HT-29 (cell line): ENCODE data around the gene SUMF1. TPM values are rescaled to one million over a fixed set of nuclear protein-coding genes. Genes with fewer than 3 reads are reported as not detected.
"Not testable (repeated sequence)": the region's sequence is repeated elsewhere in the genome, so short reads cannot be mapped to it uniquely, and the experiment has no call there.

ENCODE experiments used
- DNase-seq: peaks from one replicate; pipeline ENCODE4 v3.0.0-alpha.2; 2015; ENCODE audit warnings: low spot score
- total RNA-seq: library from RNA; depleted of rRNA; stranded (reverse); fragments of >200 nt; shearing (Covaris generic); gene quantifications from 2 replicates; pipeline ENCODE4 v1.2.3, GENCODE V29; 2014

SUMF1 gene
- total RNA-seq, 1 experiment from 2014 or later = 17.5 TPM

DNA sequence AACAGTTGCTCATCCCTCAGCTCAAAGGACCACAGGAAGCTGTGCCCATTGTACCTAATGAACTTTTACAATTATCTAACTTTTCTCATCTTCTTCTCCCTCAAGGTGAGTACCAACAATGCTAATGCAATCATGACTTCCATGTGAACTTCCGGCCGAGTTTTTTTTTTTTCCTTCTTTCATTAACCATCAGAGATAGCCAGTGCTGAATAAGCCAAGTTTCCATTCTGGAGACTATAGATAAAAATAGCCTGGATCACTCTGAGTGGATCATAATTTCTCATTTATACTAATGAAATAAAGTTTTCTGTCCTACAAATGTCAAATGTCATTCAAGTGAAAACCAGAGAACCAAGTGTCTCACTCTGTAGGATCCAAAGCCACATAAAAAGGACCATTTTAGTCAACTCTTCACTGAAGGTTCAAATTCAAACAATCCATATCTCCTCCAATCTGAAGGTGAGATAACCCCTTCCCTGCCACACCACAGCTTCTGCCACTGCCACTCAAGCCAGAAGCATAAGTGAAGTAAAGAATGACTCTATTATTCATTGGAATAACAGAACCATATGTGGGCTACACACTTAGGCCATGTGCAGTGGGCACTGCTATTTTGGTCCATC, 5.5 kb downstream of the SUMF1 start:
- DNase-seq = no peak

DNA sequence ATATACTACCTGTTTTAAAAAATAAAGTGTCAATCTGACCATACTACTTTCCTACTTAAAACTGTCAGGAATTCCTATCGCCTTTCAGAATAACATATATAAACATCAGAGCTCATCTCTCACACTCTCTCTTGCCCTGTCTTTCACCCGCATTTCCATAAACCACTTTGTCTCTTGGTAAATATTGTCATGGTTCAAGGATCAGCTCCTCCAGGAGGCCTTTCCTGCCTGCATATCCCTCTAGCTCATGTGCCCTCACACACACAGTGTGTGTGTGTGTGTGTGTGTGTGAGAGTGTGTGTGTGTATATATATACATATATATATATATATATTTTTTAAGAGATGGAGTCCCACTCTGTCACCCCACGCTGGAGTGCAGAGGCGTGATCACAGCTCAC, 6.7 kb downstream of the SUMF1 start:
- no peak for DNase-seq

DNA sequence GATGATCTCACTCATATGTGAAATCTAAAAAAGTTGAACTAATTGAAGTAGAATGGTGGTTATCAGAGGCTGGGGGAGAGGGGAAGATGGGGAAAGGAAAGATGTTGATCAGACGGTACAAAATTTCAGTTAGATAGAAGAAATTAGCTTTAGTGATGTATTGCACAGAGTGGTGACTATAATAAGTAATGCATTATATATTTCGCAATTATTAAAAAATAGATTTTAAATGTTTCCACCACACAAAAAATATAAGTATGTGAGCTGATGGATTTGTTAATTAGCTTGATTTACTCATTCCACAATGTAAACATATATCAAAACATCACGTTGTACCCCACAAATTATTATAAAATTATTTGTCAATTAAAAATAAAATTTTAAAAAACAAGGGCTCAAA, 8.1 kb downstream of the SUMF1 start:
- no peak for DNase-seq

DNA sequence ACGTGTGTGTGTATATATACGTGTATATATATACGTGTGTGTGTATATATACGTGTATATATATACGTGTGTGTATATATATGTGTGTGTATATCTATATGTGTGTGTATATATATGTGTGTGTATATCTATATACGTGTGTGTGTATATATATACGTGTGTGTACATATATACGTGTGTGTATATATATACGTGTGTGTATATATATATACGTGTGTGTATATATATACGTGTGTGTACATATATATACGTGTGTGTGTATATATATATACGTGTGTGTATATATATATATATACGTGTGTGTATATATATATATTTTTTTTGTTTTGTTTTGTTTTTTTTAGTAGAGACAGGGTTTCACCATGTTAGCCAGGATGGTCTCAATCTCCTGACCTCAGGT, 10.3 kb downstream of the SUMF1 start:
- DNase-seq = not testable (repeated sequence)

DNA sequence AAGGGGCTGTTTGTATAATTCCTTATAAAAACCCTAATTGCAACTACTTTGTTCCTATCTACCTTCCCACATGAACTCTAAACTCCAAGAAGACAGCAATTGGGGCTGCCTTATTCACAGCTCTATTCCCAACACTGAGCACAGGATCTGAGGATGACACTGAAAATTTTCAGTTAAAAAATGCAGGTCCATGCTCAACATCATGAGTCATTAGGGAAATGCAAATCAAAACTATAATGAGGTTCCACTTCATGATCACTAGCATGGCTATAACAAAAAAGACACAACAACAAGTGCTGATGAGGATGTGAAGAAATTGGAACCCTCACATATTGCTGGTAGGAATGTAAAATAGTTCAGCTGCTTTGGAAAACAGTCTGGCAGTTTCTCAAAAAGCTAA, 12.9 kb downstream of the SUMF1 start:
- no peak for DNase-seq

DNA sequence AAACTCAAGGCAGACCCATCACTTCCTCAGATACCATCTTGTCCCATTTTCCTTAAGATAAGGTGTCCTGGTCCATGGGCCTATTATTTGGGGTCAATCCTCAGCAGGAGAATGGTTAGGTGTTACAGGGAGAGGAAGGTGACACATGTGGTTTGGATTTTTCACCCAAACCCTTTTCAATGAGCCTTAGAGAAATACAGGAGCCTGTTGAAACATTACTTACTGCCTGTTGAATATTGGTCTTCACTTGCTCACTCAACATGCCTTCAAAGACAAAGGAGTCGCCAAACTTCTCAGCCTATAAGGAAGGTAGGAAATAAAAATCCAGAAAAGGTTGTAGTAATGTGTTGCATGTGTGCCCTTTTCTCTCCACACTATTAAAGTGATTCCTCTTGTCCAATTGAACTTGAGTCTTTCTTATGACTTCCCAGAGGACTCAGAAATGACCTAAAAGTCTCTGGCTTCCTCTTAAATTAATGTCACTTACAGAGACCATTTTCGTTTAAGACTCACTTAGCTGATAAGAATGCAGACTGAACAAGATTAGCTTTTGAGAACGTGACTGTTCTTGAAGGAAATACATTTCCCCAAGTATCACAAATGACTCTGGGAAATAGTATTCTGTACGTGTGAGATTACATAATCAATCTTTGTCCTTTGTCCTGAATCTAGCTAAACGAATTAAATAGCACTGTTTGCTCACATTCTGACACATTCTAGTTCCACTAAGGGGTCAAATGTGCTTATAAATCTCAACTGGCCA, 17.8 kb downstream of the SUMF1 start:
- no peak for DNase-seq

DNA sequence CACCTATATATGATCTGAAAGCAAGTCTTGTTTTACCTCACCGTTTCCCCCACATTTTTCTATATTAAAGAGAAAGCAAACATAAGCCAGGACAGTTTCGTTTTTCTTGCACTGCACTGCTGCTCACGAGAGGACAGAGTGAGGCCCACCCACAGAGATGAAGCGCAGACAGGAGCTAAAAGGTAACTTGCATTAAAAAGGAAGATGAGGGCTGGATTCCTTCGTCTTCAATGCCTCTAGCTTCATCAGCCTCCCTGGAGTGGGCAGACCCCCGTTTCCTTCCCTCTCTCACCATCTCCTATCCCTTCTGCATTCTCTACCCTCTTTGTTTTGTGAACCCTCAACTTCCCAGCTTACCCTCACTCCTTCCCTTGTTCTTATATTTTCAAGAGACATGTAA, 18.9 kb downstream of the SUMF1 start:
- DNase-seq = no peak

DNA sequence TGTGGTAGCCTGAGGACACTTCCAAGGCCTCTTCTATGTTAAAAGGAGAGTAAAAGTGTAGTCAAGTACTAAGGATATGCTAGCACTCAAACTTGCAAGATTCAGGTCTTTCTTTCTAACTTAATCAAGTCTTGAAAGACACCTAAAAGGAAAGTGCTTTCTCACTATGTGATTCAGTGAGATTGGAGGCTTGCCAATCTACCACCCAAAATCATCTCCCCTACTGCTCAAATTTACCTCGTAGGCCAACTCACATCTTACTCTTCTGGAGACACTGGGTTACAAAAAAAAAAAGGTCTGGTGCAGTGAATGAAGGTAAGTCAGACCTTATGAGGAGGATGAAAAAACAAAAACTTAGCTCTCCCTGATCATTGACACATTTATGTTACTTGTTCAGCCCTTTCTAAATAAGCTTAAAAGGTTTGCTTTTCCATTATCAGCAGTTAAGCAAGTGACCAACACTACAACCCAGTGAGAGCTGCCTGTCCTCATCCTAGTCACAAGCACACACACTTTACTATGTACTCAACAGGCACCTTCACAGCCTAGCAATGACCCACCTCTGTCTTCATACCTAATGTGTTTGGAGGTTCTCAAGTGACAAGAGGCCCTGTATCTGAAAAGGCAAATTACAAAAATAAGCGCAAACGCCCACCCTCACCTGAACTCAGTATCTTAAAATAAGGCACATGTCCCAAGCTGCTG, 19.6 kb downstream of the SUMF1 start:
- no peak for DNase-seq

DNA sequence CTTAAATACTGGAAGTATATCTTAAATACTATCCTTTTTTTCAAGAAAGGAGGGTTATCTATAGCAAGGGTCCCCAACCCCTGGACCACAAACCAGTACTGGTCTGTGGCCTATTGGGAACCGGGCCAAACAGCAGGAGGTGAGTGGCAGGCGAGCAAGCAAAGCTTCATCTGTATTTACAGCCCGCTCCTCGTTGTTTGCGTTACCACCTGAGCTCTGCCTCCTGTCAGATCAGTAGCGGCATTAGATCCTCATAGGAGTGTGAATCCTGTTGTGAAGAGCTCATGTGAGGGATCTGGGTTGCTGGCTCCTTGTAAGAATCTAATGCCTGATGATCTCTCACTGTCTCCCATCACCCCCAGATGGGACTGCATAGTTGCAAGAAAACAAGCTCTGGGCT, 26.1 kb downstream of the SUMF1 start:
- no peak for DNase-seq

DNA sequence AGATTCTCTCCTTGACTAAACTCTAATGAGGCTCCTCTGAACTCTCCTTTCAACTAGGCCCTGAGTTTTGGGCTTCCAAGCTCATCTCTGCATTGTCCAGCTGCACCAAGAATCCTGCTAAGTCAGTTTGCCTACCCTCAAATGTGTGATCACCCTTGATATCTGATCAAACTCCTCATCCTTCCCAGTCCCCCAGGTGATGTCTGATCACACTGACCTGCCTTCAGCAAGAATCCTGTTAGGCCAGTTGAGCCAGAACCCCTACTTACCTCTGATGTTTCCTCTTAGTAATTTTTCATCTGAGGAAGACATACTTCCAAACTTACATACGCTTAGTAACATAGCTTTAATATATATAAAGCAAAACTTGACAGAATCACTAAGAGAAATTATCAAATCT, 28.8 kb downstream of the SUMF1 start:
- DNase-seq = peak; percentile 49

DNA sequence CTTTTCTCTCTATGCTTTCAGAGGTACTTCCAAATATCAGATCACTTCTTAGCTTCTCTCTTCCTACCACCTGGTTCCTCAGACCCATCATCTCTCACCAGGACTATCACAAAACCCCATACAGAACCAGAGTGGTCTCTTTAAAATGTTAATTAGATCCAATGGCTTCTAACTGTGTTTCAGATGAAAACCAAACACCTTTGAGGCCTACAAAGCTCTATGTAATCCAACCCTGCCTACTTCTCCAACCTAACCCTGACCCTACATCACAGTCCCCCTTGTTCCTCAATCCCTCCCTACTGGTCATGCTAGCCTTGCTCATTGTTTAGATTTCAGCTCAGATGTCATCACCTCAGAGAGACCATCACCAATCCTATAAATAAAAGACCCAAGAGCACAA, 34.8 kb downstream of the SUMF1 start:
- no peak for DNase-seq

DNA sequence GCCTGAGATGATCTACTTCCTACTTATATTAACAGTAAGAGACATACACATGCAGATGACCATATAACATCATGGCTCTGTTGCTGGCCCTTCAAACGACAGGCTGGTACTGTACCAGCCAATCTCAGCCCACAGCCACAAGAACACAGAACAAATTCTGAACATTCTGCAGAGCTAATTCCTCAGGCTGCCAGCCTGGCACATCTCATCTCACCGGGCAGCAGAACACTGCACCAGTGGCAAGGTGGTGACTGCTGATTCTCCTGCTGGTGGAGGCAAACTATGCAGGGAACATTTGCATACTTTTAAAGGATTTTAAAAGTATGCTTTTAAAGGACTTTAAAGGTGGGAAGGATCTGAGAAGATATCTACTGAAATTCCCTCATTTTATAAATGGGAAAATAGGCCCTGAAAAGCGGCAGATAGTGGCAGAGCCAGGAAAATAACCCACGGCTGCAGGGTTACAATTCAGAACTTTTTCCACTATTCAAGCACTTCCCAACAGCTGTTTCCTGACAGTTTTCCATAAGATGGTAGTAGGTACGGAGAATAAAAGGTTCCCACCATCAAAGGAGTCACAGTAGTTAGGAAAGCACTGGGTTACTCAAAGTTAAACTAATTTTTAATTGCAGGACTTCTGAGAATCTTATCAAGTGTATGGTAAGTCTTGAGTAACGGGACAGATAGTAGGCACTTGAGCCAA, 37.3 kb downstream of the SUMF1 start:
- DNase-seq = no peak

DNA sequence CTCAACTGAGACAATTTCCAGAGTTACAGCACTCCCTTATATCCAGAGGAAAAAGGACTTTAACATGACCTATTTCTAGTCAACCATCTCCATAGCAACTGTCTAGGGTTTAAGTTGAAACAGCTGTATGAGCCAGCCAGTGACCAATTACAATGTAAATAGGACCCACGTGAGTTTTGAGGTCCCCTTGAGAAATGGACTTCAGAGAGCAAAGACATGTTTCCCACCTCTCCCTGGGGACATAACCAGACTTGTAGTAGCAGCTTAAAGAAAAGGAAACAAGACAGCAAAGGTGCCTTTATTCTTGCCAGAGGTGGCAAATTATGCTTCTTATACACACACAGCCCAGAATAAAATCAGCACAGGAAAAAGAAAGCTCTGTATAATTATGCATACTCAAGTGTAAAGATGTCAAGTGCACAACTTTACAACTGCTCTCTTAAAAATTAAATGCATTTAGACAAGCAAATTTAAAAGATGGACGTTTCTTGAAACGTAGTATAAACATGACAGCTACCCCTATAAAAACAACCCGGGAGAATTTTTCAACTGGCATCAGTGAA, 40.2 kb downstream of the SUMF1 start:
- peak; percentile 38 for DNase-seq

DNA sequence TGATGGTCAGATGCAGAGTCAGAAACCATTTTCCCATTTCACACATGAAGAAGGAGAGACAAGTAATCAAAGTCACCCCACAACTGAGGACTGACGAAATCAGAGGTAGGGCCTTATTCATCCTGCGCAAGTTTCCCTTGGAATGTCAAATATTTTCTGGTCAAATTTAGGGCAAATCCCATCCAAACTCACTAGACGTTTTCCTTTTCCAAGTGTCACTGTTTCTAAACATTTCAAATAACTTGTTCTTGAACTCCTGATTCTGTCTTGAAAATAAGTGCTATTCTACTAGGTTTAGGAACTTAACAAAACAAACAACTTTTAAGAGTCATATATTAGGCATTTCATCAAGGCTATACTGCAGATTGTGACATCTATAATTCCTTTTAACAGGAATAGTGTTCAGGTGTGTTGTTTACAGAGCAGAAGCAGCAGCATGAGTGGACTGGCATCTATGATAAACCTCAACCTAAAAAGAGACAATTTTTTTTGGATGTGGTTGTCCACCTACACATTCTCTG, 40.7 kb downstream of the SUMF1 start:
- DNase-seq = no peak

DNA sequence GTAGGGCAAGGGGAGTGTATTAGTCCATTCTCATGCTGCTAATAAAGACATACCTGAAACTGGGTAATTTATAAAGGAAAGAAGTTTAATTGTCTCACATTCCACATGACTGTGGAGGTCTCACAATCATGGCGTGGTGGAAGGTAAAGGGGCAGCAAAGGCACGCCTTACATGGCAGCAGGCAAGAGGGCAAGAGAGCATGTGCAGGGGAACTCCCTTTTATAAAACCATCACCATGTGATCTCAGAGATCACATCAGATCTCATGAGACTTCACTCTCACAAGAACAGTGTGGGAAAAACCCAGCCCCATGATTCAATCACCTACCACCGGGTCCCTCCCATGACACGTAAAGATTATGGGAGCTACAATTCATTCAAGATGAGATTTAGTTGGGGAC, 41.4 kb downstream of the SUMF1 start:
- DNase-seq = no peak

DNA sequence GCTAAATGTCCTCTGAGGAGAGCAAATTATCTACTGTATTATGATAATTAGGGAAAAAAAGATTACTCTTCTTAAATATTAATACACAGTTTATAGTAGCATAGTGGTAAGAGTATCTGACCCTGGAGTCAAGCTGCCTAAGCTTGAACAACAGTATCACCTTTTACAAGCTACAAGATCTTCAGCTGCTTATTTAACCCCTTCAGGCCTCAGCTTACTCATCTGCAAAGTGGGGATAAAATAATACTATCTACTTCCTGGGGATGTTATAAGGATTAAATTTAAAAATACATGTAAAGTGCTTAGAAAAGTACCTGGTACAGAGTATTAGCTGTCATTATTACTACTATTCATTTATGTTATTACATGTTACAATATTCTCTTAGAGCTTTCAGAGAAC, 42.0 kb downstream of the SUMF1 start:
- no peak for DNase-seq

DNA sequence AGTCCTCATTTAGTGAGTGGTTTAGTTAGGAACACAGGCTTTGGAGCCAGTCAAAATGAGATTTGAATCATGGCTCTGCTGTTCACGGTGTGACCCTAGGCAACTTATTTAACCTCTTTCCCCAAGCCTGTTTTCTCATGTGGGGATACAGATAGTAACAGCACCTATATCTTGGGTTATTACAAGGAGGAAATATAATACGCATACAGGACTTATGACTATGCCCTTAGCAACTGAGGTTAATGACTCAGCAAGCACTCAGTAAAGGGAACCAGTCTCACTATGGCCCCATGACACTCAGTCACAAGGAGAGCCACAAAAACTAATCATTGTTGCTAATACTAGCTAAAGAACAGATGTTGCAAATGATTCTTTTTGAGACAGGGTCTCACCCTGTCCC, 45.9 kb downstream of the SUMF1 start:
- no peak for DNase-seq

DNA sequence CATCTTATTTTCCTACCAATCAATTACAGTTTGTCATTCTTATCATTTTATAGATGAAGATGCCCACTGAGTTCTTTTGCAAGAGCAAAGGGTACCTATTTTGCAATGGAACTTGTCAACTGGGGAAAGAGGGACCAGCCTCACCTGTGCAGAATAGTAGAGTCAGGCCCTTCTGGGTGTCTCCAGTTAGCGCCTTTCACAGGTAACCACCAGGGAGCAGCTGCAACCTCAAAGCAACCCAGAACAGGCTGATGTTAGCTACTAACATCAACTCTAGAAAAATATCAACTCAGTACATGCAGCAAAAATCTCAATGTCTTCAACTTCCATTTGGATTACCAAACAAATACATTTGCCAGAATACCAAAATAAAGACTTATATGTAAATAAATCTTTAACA, 47.1 kb downstream of the SUMF1 start:
- DNase-seq = no peak

DNA sequence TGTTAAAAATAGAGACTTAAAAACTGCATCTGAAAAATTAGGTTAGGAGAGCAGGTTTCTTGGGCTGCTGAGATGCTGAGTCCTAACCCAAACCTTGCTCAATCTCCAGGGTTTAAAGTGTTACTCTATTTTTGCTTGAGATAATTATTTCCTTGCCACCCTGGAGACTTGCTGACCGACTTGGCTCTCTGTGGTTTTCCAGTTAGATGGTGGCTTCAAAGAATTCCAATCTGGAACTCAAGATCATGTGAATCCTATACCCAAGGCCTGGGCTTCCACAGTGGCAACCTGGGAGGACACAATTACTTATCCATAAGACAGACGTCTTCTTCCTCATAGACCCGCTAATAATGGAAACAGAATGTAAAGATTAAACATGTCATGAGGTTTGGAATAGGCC, 47.7 kb downstream of the SUMF1 start:
- DNase-seq = no peak

DNA sequence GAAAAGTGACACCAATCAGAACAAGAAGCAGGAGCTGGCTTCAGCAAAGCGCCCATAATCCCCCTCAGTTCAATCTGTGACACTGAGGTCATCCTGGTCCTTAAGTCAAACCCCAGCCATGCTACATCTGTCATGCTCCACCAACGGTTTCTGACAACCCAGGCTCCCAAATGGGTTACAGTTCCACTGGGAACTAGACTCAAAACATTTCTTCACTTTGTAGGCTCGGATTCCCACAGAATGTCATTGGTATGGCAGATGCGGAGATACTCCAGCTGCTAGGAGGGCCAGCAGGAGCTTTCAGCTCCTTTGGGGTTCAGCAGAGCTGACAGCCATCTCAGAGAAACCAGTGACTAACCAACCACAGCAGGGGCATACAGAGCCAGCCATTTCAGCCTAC, 48.9 kb downstream of the SUMF1 start:
- DNase-seq = no peak

DNA sequence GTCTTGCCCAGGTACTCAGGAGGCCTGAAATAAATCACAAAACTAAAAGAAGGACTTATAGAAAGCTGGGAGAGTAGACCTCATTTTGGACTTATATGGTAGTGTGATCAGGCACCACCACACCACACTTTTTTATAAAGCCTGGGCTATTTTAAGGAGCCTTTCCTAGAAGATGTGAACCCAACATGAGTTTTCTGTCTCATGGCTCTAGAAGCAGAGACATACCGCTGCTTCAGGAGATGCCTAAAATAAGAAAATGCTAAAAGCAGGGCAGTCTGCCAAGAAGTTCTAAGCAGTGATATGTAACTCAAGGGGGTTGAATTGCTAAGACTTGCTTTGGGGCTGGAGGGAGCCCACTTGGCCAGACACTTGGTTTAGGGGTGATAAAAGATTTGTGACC, 49.6 kb downstream of the SUMF1 start:
- DNase-seq = no peak

DNA sequence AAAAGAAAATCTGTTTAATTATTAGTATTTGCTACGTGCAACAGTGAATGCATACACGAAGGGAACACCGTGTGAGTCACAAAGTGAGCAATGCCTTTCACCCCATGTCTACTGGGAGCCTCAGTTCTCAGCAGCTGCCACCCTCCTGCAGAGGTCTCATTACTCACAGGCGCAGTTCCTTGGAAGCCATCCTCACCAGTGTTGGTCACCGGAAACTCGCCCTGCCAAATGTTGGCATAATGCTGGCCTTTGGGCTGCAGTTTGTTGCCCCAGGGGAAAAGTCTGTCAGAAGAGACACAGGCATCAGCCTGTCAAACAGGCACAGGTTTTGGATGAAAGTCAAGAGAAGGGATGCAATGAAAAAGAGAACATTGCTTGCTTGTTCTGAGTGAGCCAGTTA, 50.1 kb downstream of the SUMF1 start:
- no peak for DNase-seq
